Right lung (tissue), 10 donors: ENCODE data around the gene ZFAND6. TPM values are rescaled to one million over a fixed set of nuclear protein-coding genes. Genes with fewer than 3 reads are reported as not detected.
"Not testable (repeated sequence)": the region's sequence is repeated elsewhere in the genome, so short reads cannot be mapped to it uniquely, and the experiment has no call there.

Source experiments
- DNase-seq, 2 donors: peaks; one replicate each; pipeline ENCODE4 v3.0.0-alpha.2; 2013
- long read RNA-seq, 8 donors: transcript quantifications; one replicate each; lab custom pipeline, GENCODE V29; 2026
- polyA plus RNA-seq, 5 donors: library from polyadenylated mRNA; unstranded; fragments of 120-200 nt; gene quantifications; one replicate each; pipeline versions ENCODE4 v1.2.1 to v1.2.3, GENCODE V29; 2013; ENCODE audit warnings: inconsistent platforms in 1 of 5, low replicate concordance in 1 of 5; ENCODE audit not compliant: insufficient read length in 5 of 5, insufficient read depth in 1 of 5

ZFAND6 gene
- polyA plus RNA-seq: 100 to 1,000 TPM; 107 to 145 (median 136) TPM
- long read RNA-seq, donor 1, transcript ZFAND6-213 (6 exons, 1,446 nt): minor isoform, 11 of 78 reads
- long read RNA-seq, donor 1, transcript ZFAND6-212 (7 exons, 1,602 nt): minor isoform, 9 of 78 reads
- long read RNA-seq, donor 1, transcript ZFAND6-220 (6 exons, 891 nt): major isoform, 22 of 78 reads
- long read RNA-seq, donor 1, transcript ZFAND6-203 (2 exons, 2,594 nt): minor isoform, 9 of 78 reads
- long read RNA-seq, donor 1, partial matches to known transcripts: 22 of 78 reads
- long read RNA-seq, donor 1, other reads (novel, unspliced or antisense): 0 of 78 reads
- long read RNA-seq, donor 2, transcript ZFAND6-213 (6 exons, 1,446 nt): minor isoform, 7 of 72 reads
- long read RNA-seq, donor 2, transcript ZFAND6-220 (6 exons, 891 nt): major isoform, 10 of 72 reads
- long read RNA-seq, donor 2, partial matches to known transcripts: 51 of 72 reads
- long read RNA-seq, donor 2, other reads (novel, unspliced or antisense): 0 of 72 reads
- long read RNA-seq, donor 3, transcript ZFAND6-220 (6 exons, 891 nt): major isoform, 10 of 27 reads
- long read RNA-seq, donor 3, transcript ZFAND6-213 (6 exons, 1,446 nt): minor isoform, 5 of 27 reads
- long read RNA-seq, donor 3, partial matches to known transcripts: 0 of 27 reads
- long read RNA-seq, donor 3, other reads (novel, unspliced or antisense): 0 of 27 reads
- long read RNA-seq, donor 4, partial matches to known transcripts: 92 of 106 reads
- long read RNA-seq, donor 4, other reads (novel, unspliced or antisense): 0 of 106 reads
- long read RNA-seq, donor 5, transcript ZFAND6-212 (7 exons, 1,602 nt): minor isoform, 5 of 61 reads
- long read RNA-seq, donor 5, transcript ZFAND6-220 (6 exons, 891 nt): major isoform, 24 of 61 reads
- long read RNA-seq, donor 5, transcript ZFAND6-213 (6 exons, 1,446 nt): minor isoform, 19 of 61 reads
- long read RNA-seq, donor 5, partial matches to known transcripts: 7 of 61 reads
- long read RNA-seq, donor 5, other reads (novel, unspliced or antisense): 0 of 61 reads
- long read RNA-seq, donor 6, transcript ZFAND6-212 (7 exons, 1,602 nt): minor isoform, 6 of 114 reads
- long read RNA-seq, donor 6, transcript ZFAND6-213 (6 exons, 1,446 nt): minor isoform, 9 of 114 reads
- long read RNA-seq, donor 6, transcript ZFAND6-220 (6 exons, 891 nt): major isoform, 14 of 114 reads
- long read RNA-seq, donor 6, partial matches to known transcripts: 82 of 114 reads
- long read RNA-seq, donor 6, other reads (novel, unspliced or antisense): 0 of 114 reads
- long read RNA-seq, donor 7, transcript ZFAND6-220 (6 exons, 891 nt): major isoform, 23 of 36 reads
- long read RNA-seq, donor 7, transcript ZFAND6-213 (6 exons, 1,446 nt): minor isoform, 7 of 36 reads
- long read RNA-seq, donor 7, partial matches to known transcripts: 0 of 36 reads
- long read RNA-seq, donor 7, other reads (novel, unspliced or antisense): 0 of 36 reads
- long read RNA-seq, donor 8, transcript ZFAND6-220 (6 exons, 891 nt): major isoform, 6 of 13 reads
- long read RNA-seq, donor 8, partial matches to known transcripts: 0 of 13 reads
- long read RNA-seq, donor 8, other reads (novel, unspliced or antisense): 0 of 13 reads

GRCh38 chr15:80058851-80059785, at the start of gene ZFAND6:
ZFAND6 (plus strand) TSS chr15:80059676; CDS start chr15:80120345, 60,669 bp downstream.
- DNase-seq: peak; percentile 94 to 96

GRCh38 chr15:80010131-80010673, 49.3 kb upstream of the ZFAND6 start:
- DNase-seq: peak; percentile 14

DNA sequence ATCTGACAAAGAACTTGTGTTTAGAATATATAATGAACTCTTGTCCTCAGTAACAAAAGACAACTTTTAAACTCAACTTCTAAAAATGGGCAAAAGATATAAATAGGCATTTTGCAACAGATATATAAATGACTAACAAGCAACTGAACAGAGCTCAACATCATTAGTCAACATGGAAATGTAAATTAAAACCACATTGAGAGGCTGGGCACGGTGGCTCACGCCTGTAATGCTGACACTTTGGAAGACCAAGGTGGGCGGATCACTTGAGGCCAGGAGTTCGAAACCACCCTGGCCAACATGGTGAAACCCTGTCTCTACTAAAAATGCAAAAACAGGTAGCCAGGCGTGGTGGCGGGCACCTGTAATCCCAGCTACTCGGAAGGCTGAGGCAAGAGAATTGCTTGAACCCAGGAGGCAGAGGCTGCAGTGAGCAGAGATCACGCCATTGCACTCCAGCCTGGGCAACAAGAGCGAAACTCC, 48.4 kb upstream of the ZFAND6 start:
- not testable (repeated sequence) for DNase-seq

- DNase-seq: peak; percentile 10 to 24
Observed at GRCh38 chr15:80011596-80011995, 47.9 kb upstream of the ZFAND6 start.

DNA sequence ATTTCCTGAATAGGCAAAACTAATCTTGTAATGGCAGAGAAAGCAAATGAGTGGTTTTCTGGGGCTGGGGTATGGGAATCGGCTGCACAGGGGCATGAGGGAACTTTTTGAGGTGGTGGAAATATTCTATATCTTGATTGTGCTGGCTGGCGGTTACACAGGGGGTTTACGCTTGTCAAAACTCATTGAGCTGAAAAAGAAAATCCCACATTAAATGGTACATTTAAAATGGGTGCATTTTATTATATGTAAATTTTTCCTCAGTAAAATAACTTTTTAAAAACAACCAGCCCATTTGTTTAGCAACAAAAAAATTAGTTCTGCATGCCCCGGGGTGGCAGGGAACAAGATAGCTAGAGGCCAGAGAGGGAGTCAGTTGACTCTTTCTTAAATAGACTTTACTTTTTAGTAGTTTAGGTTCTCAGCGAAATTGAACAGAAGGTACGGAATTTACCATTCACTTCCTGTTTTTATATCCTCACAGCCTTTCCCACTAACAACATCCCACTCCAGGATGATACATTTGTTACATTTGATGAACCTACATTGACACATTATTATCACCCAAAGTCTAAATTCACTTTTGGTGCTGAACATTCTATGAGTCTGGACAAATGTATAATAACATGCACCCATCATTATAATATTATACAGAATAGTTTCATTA, 47.3 kb upstream of the ZFAND6 start:
- DNase-seq: no peak

- DNase-seq: not testable (repeated sequence)
Observed at GRCh38 chr15:80014186-80014585, 45.3 kb upstream of the ZFAND6 start.

GRCh38 chr15:80015156-80015555, 44.3 kb upstream of the ZFAND6 start:
- DNase-seq: no peak

DNA sequence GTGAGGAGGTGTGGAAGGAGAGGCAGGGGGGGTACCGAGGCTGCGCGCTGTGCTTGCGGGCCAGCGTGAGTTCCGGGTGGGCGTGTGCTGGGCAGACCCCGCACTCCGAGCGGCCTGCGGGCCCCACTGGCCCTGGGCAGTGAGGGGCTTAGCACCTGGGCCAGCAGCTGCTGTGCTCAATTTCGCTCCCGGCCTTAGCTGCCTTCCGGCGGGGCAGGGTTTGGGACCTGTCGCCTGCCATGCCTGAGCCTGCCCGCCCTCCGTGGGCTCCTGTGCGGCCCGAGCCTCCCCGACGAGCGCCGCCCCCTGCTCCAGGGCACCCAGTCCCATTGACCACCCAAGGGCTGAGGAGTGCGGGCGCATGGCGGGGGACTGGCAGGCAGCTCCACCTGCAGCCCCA, 43.0 kb upstream of the ZFAND6 start:
- not testable (repeated sequence) for DNase-seq

DNA sequence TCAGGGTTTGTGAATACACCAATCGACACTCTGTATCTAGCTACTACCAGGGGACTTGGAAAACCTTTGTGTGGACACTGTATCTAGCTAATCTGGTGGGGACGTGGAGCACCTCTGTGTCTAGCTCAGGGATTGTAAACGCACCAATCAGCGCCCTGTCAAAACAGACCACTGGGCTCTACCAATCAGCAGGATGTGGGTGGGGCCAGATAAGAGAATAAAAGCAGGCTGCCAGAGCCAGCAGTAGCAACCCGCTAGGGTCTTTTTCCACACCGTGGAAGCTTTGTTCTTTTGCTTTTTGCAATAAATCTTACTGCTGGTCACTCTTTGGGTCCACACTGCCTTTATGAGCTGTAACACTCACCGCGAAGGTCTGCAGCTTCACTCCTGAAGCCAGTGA, 42.3 kb upstream of the ZFAND6 start:
- DNase-seq: not testable (repeated sequence)

DNA sequence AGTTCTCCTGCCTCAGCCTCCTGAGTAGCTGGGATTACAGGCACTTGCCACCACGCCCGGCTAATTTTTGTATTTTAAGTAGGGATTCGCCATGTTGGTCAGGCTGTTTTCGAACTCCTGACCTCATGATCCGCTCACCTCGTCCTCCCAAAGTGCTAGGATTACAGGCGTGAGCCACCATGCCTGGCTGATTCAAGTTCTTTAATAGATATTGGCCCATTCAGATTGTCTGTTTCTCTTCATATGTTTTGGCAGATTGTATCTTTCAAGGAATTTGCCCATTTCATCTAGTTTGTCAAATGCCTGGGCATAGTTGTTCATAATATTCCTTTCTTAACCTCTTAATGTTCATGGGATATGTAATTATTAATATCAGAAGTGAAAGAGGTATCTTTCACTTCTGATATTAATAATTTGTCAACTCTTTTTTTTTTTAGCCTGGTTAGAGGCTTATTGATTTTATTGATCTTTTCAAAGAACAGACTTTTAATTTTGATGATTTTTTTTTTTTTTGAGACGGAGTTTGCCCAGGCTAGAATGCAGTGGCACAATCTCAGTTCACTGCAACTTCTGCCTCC, 40.2 kb upstream of the ZFAND6 start:
- DNase-seq: no peak

- not testable (repeated sequence) for DNase-seq
Observed at GRCh38 chr15:80020149-80020548, 39.3 kb upstream of the ZFAND6 start.

- no peak for DNase-seq
Observed at GRCh38 chr15:80020731-80021130, 38.7 kb upstream of the ZFAND6 start.

DNA sequence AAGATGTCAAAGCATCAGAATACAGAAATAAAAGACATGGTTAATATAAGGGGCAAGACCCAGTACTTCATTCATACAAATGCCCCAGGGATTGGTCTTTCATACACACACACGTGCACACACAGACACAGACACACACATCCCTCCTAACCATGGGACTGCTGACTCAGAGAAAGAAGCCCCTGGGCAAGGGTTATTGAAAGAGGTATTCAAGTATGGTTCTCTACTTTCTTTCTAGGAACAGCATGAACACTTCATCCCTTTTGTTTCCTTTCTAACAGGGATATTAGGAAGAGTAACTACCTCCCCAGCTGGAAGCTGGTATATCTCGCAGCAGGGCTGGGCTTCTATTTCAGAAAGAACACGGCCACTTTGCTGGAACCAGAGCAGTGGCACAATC, 33.2 kb upstream of the ZFAND6 start:
- DNase-seq: no peak

DNA sequence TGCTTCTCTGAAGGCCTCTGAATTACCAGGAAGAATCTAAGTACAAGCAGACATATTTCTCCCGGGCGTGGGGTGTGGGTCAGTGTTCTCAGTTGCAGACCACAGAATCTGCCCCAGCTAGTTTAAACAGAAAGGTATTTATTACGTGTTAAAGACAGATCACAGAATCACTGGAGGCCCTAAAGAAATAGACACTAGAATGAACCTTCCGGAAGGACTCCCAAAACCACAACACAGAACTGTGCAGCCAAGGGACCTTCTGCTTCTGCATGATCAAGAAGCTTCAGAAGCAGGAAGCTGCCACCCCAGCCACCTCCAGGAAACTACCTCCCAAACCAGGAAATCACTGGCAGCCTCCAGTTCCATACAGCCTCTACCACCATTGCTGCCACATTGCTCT, 32.7 kb upstream of the ZFAND6 start:
- DNase-seq: no peak

DNA sequence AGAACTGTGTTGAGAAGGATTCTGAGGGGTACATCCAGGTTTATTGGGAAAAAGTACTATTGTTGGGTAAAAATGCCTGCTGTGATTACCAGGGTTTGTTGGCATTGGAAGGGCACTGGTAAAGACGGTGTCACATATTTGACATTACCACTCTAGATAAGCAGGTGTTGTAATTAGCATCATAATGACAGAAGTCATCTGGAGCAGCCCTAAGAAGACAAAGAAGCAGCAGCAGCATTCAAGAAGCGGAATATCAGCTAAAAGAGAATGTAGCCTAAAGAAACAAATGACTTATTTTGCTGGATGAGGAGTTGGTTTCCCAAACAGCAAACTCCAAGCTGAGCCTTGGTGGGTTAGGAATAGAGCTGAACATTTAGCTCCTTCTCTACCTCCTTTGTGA, 30.5 kb upstream of the ZFAND6 start:
- DNase-seq: no peak

- DNase-seq: no peak
Observed at GRCh38 chr15:80031841-80032240, 27.6 kb upstream of the ZFAND6 start.

DNA sequence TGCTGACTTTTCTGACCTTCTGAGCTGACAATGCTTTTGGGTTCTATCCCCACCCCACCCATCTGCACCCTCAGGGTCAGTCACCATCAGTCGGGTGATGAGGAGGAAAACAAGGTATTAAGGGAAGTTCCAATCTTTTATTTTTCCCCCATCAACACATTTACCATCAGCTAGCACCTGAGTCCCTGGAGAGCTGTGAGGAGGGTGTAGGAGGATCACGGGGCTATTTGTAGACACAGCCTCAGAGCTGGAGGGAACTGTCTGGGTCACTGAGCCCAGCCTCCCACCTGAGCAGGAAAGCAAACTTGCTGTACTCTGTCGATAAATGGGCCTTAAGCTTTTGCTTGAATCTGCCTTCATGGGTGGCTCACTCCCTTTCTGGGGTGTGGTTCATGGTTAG, 24.8 kb upstream of the ZFAND6 start:
- DNase-seq: no peak

- no peak for DNase-seq
Observed at GRCh38 chr15:80036071-80036470, 23.4 kb upstream of the ZFAND6 start.
